Hepatocyte (in vitro differentiated cells): Measurements from ENCODE around the gene METTL25. TPM values are rescaled to one million over a fixed set of nuclear protein-coding genes. Genes with fewer than 3 reads are reported as not detected.

ENCODE experiments used
- DNase-seq: peaks from one replicate; pipeline ENCODE4 v3.0.0-alpha.2; 2016; ENCODE audit warnings: low spot score
- H2AFZ ChIP-seq: fragments of 200-600 bp; sonication (generic); 2 replicates; pipeline ENCODE4 v1.6.0; 2016; ENCODE audit warnings: antibody characterized with exemption, mild to moderate bottlenecking
- H3K27ac ChIP-seq: fragments of 200-600 bp; sonication (generic); 2 replicates; pipeline ENCODE4 v1.5.1; 2016; ENCODE audit warnings: mild to moderate bottlenecking
- H3K27me3 ChIP-seq: fragments of 200-600 bp; sonication (generic); 2 replicates; pipeline ENCODE4 v1.6.1; 2016
- H3K36me3 ChIP-seq: fragments of 200-600 bp; sonication (generic); replicated peaks from 2 replicates; pipeline ENCODE4 v1.5.1; 2016; ENCODE audit warnings: low read depth; ENCODE audit not compliant: insufficient read depth
- H3K4me1 ChIP-seq: fragments of 200-600 bp; sonication (generic); 2 replicates; pipeline ENCODE4 v1.5.1; 2016; ENCODE audit warnings: mild to moderate bottlenecking, moderate library complexity; ENCODE audit not compliant: insufficient read depth
- H3K4me2 ChIP-seq: fragments of 200-600 bp; sonication (generic); 2 replicates; pipeline ENCODE4 v1.6.0; 2016
- H3K4me3 ChIP-seq: fragments of 200-600 bp; sonication (generic); 2 replicates; pipeline ENCODE4 v1.5.1; 2016; ENCODE audit warnings: mild to moderate bottlenecking
- H3K79me2 ChIP-seq: fragments of 200-600 bp; sonication (generic); 2 replicates; pipeline ENCODE4 v1.6.0; 2017; ENCODE audit warnings: mild to moderate bottlenecking
- H3K9me2 ChIP-seq: fragments of 200-600 bp; sonication (generic); replicated peaks from 2 replicates; pipeline ENCODE4 v1.6.0; 2017; ENCODE audit warnings: mild to moderate bottlenecking; ENCODE audit not compliant: insufficient read depth
- H3K9me3 ChIP-seq: fragments of 200-600 bp; sonication (generic); 2 replicates; pipeline ENCODE4 v1.5.1; 2016; ENCODE audit warnings: low read depth, mild to moderate bottlenecking
- H4K20me1 ChIP-seq: fragments of 200-600 bp; sonication (generic); 2 replicates; pipeline ENCODE4 v1.6.0; 2016; ENCODE audit warnings: mild to moderate bottlenecking; ENCODE audit not compliant: insufficient read depth, poor library complexity, severe bottlenecking
- CTCF ChIP-seq: fragments of 200-600 bp; sonication (generic); IDR thresholded peaks from 2 replicates; pipeline ENCODE4 v1.5.1; 2016; ENCODE audit warnings: antibody characterized with exemption, mild to moderate bottlenecking; ENCODE audit not compliant: poor library complexity
- EZH2 ChIP-seq: fragments of 200-600 bp; sonication (generic); IDR thresholded peaks from 2 replicates; pipeline ENCODE4 v1.6.1; 2016; ENCODE audit warnings: antibody characterized with exemption, mild to moderate bottlenecking, borderline replicate concordance
- EZH2phosphoT487 ChIP-seq: fragments of 200-600 bp; sonication (generic); IDR thresholded peaks from one replicate; pipeline ENCODE4 v1.6.1; 2018; ENCODE audit warnings: antibody characterized with exemption, mild to moderate bottlenecking, low read depth, moderate library complexity; ENCODE audit not compliant: unreplicated experiment, severe bottlenecking
- WGBS: methylation state at CpG from one replicate; pipeline ENCODE4 v1.1.6; 2016; ENCODE audit warnings: low lambda C conversion rate; ENCODE audit errors: missing lambda C conversion rate; 5-methylcytosine and 5-hydroxymethylcytosine counted together
- polyA plus RNA-seq: library from polyadenylated mRNA; unstranded; fragments of >200 nt; fragmentation: Nextera tagmentation; extraction: Ambion mirVana; gene quantifications from 2 replicates; pipeline ENCODE4 v1.2.1, GENCODE V29; 2016
- total RNA-seq: library from RNA; depleted of rRNA; stranded (reverse); fragments of >200 nt; gene quantifications from 2 replicates; pipeline ENCODE4 v1.2.3, GENCODE V29; 2014

The METTL25 gene
- total and polyA plus RNA-seq, 2 experiments from 2014 or later, result 9.9 to 21.9 TPM

- DNase-seq, result peak; percentile 7
- Histone ChIP-seq H3K9me3 (no peaks in the 10 kb centered on the region), H3K9me2 (no peaks in the 10 kb centered on the region), H3K4me2 (no peak overlapping the region), H3K27me3 (no peaks in the 10 kb centered on the region), H2AFZ (no peak overlapping the region), H3K4me3 (no peak overlapping the region), H3K4me1 (no peaks in the 10 kb centered on the region), H4K20me1 (no peaks in the 10 kb centered on the region), H3K79me2 (no peaks in the 10 kb centered on the region), H3K36me3 (no peaks in the 10 kb centered on the region), H3K27ac (no peak overlapping the region)
- TF ChIP-seq CTCF, result peak; percentile 27
- TF ChIP-seq EZH2, result no peak
- no peak for TF ChIP-seq EZH2phosphoT487
These were observed 158.7 kb downstream of the METTL25 start for GRCh38 chr12:82517027-82517426.

- Histone ChIP-seq H3K27ac (no peak overlapping the region), H3K4me1 (no peaks in the 10 kb centered on the region), H3K4me3 (no peak overlapping the region), H3K4me2 (no peak overlapping the region), H3K79me2 (no peaks in the 10 kb centered on the region), H4K20me1 (no peaks in the 10 kb centered on the region), H3K9me3 (no peaks in the 10 kb centered on the region), H3K36me3 (no peaks in the 10 kb centered on the region), H3K9me2 (no peaks in the 10 kb centered on the region), H2AFZ (no peak overlapping the region), H3K27me3 (no peaks in the 10 kb centered on the region)
- DNase-seq, result no peak
- 87% methylated on average over 5 of the region's 5 CpGs for WGBS
- TF ChIP-seq EZH2phosphoT487, result no peak
- TF ChIP-seq EZH2, result no peak
- TF ChIP-seq CTCF, result no peak
These were observed 159.5 kb downstream of the METTL25 start for GRCh38 chr12:82517808-82518207.

- Histone ChIP-seq H3K4me3 (no peak overlapping the region), H3K27ac (no peak overlapping the region), H2AFZ (no peak overlapping the region), H3K36me3 (no peaks in the 10 kb centered on the region), H3K27me3 (no peaks in the 10 kb centered on the region), H3K79me2 (no peaks in the 10 kb centered on the region), H3K4me1 (peaks cover 4% of the 10 kb centered on the region), H3K9me2 (no peaks in the 10 kb centered on the region), H4K20me1 (no peaks in the 10 kb centered on the region), H3K9me3 (no peaks in the 10 kb centered on the region), H3K4me2 (no peak overlapping the region)
- TF ChIP-seq CTCF (no peak), EZH2 (no peak)
- no peak for DNase-seq
These were observed 161.2 kb downstream of the METTL25 start for GRCh38 chr12:82519510-82519909.

- no peaks in the 10 kb centered on the region for H3K36me3 ChIP-seq
- TF ChIP-seq EZH2, result no peak
- TF ChIP-seq CTCF, result no peak
- no peak for TF ChIP-seq EZH2phosphoT487
- no peaks in the 10 kb centered on the region for H4K20me1 ChIP-seq
- H2AFZ ChIP-seq, result no peak overlapping the region
- H3K4me3 ChIP-seq, result no peak overlapping the region
- H3K4me1 ChIP-seq, result peaks cover 7% of the 10 kb centered on the region
- 93% methylated on average over 4 of the region's 4 CpGs for WGBS
- no peaks in the 10 kb centered on the region for H3K79me2 ChIP-seq
- H3K27ac ChIP-seq, result no peak overlapping the region
- DNase-seq, result no peak
- no peaks in the 10 kb centered on the region for H3K9me3 ChIP-seq
- no peaks in the 10 kb centered on the region for H3K27me3 ChIP-seq
- H3K9me2 ChIP-seq, result no peaks in the 10 kb centered on the region
- H3K4me2 ChIP-seq, result no peak overlapping the region
These were observed 164.0 kb downstream of the METTL25 start for GRCh38 chr12:82522285-82522684.
